IPS-15b (cell line): Measurements from ENCODE around the gene CDH13.

ENCODE experiments used
- H3K27me3 ChIP-seq: one replicate; pipeline ENCODE4 v1.6.1; 2013; ENCODE audit warnings: low read length; ENCODE audit not compliant: control insufficient read depth, insufficient read depth
- H3K36me3 ChIP-seq: one replicate; pipeline ENCODE4 v1.6.1; 2013; ENCODE audit warnings: low read length; ENCODE audit not compliant: control insufficient read depth, insufficient read depth
- H3K4me1 ChIP-seq: one replicate; pipeline ENCODE4 v1.6.1; 2013; ENCODE audit warnings: mild to moderate bottlenecking, low read length; ENCODE audit not compliant: control insufficient read depth, insufficient read depth
- H3K4me3 ChIP-seq: one replicate; pipeline ENCODE4 v1.5.1; 2013; ENCODE audit warnings: low read depth, low read length
- H3K9ac ChIP-seq: one replicate; pipeline ENCODE4 v1.6.1; 2013; ENCODE audit warnings: low read depth, mild to moderate bottlenecking, low read length
- H3K9me3 ChIP-seq: one replicate; pipeline ENCODE4 v1.6.1; 2013; ENCODE audit warnings: mild to moderate bottlenecking, low read length; ENCODE audit not compliant: control insufficient read depth, insufficient read depth

The CDH13 gene

DNA sequence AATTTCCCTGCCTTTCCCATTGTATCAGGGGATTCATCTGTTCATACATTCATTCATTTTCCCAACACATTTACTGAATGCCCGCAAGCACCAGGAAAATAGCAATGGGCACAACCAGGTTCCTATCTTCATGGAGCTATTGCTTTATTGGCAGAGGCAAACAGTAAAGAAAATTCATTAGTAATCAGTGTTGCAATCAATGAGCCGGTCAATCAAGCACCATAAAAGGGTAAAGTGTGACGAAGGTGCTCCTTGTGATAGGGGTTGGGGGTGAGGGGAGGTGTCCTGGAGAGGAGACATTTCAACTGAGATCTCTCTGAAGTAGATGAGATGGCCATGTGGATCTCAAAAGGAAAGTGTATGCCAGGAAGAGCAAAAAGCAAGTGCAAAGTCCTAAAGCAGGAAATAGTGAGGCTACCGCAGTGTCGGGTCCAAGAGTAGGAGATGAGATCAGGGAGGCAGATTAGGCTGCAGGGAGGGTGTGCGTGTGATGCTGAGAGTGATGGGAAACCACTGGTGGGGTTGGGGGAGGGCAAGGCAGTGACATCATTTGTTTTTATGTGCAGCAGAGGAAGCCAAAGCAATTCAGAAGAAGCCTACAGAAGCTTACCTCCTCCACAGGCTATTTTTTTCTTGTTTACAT is 28.4 kb downstream of the CDH13 start:
- no peaks in the 10 kb centered on the region for H3K27me3 ChIP-seq
- H3K9ac ChIP-seq = no peak overlapping the region
- no peak overlapping the region for H3K4me3 ChIP-seq
- peaks cover 6% of the 10 kb centered on the region for H3K4me1 ChIP-seq
- H3K9me3 ChIP-seq = no peaks in the 10 kb centered on the region
- no peaks in the 10 kb centered on the region for H3K36me3 ChIP-seq

DNA sequence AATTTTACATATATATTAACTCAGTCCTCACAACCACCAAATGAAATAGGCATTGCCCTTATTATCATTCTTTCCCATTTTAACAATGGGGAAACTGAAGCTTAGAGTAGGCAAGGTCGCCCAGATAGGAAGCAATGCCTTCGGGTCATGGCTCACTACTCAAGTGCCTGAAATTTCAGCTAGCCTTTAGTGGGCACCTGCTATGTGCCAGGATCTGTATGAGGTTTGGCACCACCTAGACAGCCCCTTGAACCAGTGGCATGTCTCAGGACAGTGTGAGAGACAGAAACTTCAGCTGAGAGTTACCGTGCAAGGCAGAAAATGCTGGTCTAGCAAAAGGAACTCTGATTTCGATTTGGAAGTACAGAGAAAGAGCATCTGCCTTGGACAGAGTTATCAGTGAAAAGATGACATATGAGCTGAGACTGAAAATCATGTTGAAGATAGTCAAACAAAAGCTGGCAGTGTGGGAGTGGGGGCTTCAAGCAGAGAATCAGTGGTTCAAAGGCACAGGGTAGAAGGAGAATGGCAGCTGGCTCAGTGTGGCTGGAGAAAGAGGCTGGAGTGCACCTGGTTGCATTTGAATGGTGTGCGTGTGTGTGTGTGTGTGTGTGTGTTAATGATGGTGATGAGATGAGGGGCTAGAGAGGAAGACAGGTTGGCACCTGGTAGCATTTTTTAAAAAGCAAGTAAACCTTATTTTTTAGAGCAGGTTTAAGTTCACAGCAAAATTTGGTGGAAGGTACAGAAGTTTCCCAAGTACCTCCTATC is 29.1 kb downstream of the CDH13 start:
- Histone ChIP-seq H3K27me3 (no peaks in the 10 kb centered on the region), H3K4me1 (peaks cover 6% of the 10 kb centered on the region), H3K9me3 (no peaks in the 10 kb centered on the region), H3K4me3 (no peak overlapping the region), H3K36me3 (no peaks in the 10 kb centered on the region), H3K9ac (no peak overlapping the region)

DNA sequence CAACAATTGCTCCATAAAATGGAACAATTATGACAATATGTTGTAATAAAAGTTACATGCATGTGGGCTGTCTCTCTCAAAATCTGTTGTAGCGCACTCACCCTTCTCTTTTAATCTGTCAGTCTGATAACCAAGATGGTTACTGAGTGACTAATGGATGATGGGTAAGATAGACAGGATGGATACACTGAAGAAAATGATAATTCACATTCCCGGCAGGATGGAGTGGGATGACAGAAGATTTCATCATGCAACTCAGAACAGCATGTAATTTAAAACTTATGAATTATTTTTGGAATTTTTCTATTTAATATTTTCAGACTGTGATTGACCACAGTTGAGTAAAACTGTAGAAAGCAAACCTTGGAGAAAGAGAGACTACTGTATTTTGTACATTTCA is 30.5 kb downstream of the CDH13 start:
- peaks cover 6% of the 10 kb centered on the region for H3K4me1 ChIP-seq
- no peaks in the 10 kb centered on the region for H3K27me3 ChIP-seq
- no peaks in the 10 kb centered on the region for H3K9me3 ChIP-seq
- no peak overlapping the region for H3K9ac ChIP-seq
- no peaks in the 10 kb centered on the region for H3K36me3 ChIP-seq
- no peak overlapping the region for H3K4me3 ChIP-seq

- Histone ChIP-seq H3K9ac (no peak overlapping the region), H3K27me3 (no peaks in the 10 kb centered on the region), H3K4me3 (no peak overlapping the region), H3K36me3 (no peaks in the 10 kb centered on the region), H3K4me1 (peaks cover 6% of the 10 kb centered on the region), H3K9me3 (no peaks in the 10 kb centered on the region)
These were observed 31.0 kb downstream of the CDH13 start for GRCh38 chr16:82657786-82658185.

DNA sequence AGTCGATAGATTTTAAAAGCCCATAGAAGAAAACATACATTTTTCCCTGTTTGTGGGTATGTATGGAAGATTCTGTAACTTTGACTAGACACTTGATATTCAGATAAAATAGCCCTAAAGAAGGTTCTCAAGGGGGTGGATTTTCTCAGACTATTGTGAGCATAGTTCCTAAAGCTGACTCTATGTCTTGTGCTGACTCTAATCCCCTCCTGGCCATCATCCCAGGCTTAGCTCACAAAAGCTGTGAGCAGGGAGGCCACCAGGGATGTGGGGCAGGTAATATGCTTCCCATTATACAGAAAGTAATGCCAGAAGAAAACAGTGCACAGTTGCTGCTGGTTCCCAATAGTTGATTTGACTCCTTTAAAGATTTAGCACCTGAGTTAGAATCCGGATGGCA is 32.0 kb downstream of the CDH13 start:
- no peaks in the 10 kb centered on the region for H3K9me3 ChIP-seq
- H3K4me1 ChIP-seq = peaks cover 6% of the 10 kb centered on the region
- H3K4me3 ChIP-seq = no peak overlapping the region
- no peaks in the 10 kb centered on the region for H3K36me3 ChIP-seq
- no peak overlapping the region for H3K9ac ChIP-seq
- no peaks in the 10 kb centered on the region for H3K27me3 ChIP-seq

DNA sequence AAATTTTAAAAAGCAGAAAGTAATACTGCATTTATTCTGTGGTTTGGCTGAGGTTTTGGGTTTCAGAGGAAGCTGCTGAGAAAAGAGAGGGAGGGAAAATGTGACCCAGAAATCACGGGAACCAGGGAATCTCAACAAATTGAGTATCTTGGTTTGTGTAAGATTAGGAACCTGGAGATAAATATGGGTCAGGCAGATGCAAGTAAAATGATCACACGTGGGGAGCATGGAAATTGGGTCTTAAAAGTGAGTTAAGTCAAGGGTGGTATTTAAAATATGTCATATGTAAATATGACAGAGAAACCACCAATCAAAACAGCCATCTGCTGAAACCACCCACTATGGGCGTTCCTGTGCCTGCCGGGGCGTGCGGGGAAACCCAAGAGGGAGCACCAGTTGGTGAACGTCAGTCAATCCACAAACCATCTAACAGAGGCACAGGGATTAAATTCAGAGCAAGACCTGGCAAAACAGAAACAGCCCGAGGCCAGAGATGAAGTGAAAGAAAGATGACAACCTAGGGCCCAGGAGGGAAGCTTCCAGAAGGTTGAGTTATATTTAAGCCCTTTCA is 33.4 kb downstream of the CDH13 start:
- Histone ChIP-seq H3K9ac (no peak overlapping the region), H3K4me3 (no peak overlapping the region), H3K9me3 (no peaks in the 10 kb centered on the region), H3K27me3 (no peaks in the 10 kb centered on the region), H3K36me3 (no peaks in the 10 kb centered on the region), H3K4me1 (peaks cover 6% of the 10 kb centered on the region)

- no peaks in the 10 kb centered on the region for H3K36me3 ChIP-seq
- H3K4me1 ChIP-seq = peaks cover under 1% of the 10 kb centered on the region
- no peak overlapping the region for H3K4me3 ChIP-seq
- no peak overlapping the region for H3K9ac ChIP-seq
- no peaks in the 10 kb centered on the region for H3K27me3 ChIP-seq
- H3K9me3 ChIP-seq = no peaks in the 10 kb centered on the region
These were observed 34.2 kb downstream of the CDH13 start for GRCh38 chr16:82660966-82661365.

DNA sequence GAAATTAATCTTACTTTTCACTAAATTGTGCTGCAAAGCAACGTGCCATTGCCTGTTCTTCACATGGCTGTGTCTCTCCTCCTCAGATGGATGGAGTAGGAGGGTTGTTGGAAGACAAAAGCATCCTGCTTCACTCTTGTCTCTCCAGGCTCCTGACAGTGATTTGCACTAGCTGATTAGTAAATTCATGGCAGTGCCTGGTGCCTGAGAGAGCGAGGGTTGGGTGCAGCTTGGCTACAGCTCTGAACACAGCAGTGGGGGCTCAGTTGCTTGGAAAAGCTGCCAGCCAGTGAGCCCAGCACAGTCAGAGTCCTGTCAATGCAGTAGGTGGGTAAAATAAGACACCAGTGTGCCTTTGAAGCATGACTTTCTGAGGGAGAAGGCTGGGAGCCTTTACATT is 37.4 kb downstream of the CDH13 start:
- no peak overlapping the region for H3K4me3 ChIP-seq
- H3K4me1 ChIP-seq = no peaks in the 10 kb centered on the region
- no peaks in the 10 kb centered on the region for H3K27me3 ChIP-seq
- no peaks in the 10 kb centered on the region for H3K9me3 ChIP-seq
- no peak overlapping the region for H3K9ac ChIP-seq
- no peaks in the 10 kb centered on the region for H3K36me3 ChIP-seq

DNA sequence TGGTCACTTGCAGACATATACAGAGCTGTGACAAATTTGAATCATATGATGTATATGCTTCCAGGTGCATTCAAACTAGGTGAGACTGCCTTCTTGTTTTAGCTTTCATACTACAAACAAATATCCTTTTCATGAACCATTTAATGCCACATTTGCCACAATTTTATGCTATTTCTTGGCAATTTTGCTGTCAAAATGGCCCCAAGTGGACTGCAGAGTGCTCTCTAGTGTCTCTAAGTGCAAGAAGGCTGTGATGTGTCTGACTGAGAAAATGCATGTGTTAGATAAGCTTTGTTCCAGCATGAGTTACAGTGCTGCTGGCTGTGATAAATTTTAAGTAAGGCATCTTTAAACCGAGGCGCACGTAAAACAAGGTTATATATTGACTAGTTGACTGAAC is 38.3 kb downstream of the CDH13 start:
- H3K36me3 ChIP-seq = no peaks in the 10 kb centered on the region
- no peak overlapping the region for H3K9ac ChIP-seq
- H3K27me3 ChIP-seq = no peaks in the 10 kb centered on the region
- H3K9me3 ChIP-seq = no peaks in the 10 kb centered on the region
- H3K4me1 ChIP-seq = no peaks in the 10 kb centered on the region
- no peak overlapping the region for H3K4me3 ChIP-seq

DNA sequence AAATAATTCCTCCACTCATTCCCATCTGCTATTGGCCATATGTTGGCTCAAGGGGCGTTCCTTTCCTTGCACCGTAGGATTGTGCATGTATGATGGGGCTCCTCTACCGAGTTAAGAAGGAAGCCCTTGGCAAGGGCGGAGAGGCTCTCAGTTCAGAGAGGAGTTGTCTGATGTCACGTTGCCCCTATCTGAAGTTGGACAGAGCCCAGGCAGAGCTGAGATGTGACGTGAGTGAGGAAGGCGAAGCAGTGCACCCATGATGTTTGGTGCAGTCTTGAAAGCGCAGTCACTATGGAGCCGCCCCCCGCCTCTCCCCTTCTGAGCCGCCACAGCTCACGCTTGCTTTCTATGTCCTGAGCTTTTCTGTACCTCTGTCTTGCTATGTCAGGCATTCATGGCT is 40.7 kb downstream of the CDH13 start:
- H3K27me3 ChIP-seq = no peaks in the 10 kb centered on the region
- no peaks in the 10 kb centered on the region for H3K36me3 ChIP-seq
- no peaks in the 10 kb centered on the region for H3K9me3 ChIP-seq
- no peak overlapping the region for H3K4me3 ChIP-seq
- no peaks in the 10 kb centered on the region for H3K4me1 ChIP-seq
- no peak overlapping the region for H3K9ac ChIP-seq

GRCh38 chr16:82668094-82668493 is 41.3 kb downstream of the CDH13 start:
- H3K9me3 ChIP-seq = no peaks in the 10 kb centered on the region
- no peak overlapping the region for H3K4me3 ChIP-seq
- no peaks in the 10 kb centered on the region for H3K27me3 ChIP-seq
- no peaks in the 10 kb centered on the region for H3K36me3 ChIP-seq
- no peak overlapping the region for H3K9ac ChIP-seq
- no peaks in the 10 kb centered on the region for H3K4me1 ChIP-seq

DNA sequence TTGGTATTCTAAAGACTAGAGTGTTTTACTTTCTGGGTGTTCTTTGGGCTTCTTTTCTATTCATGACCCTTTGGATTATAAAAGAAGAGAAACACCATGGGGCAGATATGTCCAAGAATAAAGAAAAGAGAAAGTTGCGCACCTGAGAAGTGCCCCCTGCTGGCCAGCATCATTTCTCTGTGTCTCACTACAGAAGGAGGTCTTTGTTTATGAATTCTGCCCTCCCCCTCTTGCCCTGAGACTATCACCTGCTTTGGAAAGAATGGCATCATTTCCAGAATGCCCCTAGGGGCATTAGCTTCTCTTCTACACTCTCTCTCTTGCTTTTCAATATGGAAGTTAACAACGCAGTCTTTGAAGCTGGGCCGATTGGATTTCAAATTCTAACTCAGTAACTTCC is 45.0 kb downstream of the CDH13 start:
- Histone ChIP-seq H3K4me1 (no peaks in the 10 kb centered on the region), H3K36me3 (no peaks in the 10 kb centered on the region), H3K9me3 (no peaks in the 10 kb centered on the region)

More for the DNA sequence above, 45.0 kb downstream of the CDH13 start:
- H3K27me3 ChIP-seq = no peaks in the 10 kb centered on the region
- H3K4me3 ChIP-seq = no peak overlapping the region
- no peak overlapping the region for H3K9ac ChIP-seq
